ENCODE results near the gene MAP2.

The MAP2 gene

GRCh38 chr2:209425471-209426071, 1.7 kb downstream of the MAP2 start:
- peak; percentile 62 for DNase-seq

GRCh38 chr2:209426432-209426831, 2.6 kb downstream of the MAP2 start:
- peak; percentile 92 for DNase-seq

- DNase-seq, result no peak
Observed at GRCh38 chr2:209431701-209432100, 7.9 kb downstream of the MAP2 start.

DNA sequence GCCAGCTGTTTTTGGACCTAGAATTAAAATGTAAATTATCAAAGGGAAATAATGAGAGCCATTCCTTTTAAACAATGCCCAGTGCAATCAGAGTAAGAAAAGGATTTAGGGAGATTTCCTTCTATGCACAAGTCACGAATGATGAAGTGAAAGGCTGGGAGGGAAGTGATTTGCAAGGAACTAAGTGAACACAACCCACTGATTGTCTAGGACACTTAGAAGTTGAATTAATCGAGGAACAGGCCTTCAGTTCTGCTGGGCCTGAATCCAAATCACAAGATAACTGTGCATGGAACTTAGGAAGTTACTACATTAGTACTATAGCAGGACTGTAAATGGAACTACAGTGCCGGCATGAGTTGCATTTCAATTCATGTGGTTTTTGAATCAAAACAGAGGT, 17.7 kb downstream of the MAP2 start:
- DNase-seq, result no peak

- DNase-seq, result no peak
Observed at GRCh38 chr2:209442939-209443338, 19.1 kb downstream of the MAP2 start.

DNA sequence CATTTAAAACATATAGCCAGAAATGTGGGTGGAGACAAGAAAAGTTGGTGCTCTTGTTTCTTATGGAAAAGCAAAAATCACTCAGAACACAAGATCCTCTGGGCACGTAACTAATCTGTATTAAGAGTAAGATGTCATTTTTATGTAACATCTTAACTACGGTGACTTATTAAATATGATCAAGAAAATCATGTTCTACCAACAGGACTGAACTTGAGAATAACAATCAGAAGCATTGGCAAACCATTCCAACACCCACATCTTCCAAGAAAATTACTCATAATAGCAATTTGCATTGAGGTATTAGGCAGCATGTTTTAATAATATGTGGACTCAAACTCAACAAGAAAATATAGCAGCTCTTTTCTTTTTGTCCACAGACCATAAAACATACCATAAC, 21.6 kb downstream of the MAP2 start:
- no peak for DNase-seq

GRCh38 chr2:209451209-209451834, 27.5 kb downstream of the MAP2 start:
- DNase-seq, result no peak

- no peak for DNase-seq
Observed at GRCh38 chr2:209456489-209456888, 32.6 kb downstream of the MAP2 start.

DNA sequence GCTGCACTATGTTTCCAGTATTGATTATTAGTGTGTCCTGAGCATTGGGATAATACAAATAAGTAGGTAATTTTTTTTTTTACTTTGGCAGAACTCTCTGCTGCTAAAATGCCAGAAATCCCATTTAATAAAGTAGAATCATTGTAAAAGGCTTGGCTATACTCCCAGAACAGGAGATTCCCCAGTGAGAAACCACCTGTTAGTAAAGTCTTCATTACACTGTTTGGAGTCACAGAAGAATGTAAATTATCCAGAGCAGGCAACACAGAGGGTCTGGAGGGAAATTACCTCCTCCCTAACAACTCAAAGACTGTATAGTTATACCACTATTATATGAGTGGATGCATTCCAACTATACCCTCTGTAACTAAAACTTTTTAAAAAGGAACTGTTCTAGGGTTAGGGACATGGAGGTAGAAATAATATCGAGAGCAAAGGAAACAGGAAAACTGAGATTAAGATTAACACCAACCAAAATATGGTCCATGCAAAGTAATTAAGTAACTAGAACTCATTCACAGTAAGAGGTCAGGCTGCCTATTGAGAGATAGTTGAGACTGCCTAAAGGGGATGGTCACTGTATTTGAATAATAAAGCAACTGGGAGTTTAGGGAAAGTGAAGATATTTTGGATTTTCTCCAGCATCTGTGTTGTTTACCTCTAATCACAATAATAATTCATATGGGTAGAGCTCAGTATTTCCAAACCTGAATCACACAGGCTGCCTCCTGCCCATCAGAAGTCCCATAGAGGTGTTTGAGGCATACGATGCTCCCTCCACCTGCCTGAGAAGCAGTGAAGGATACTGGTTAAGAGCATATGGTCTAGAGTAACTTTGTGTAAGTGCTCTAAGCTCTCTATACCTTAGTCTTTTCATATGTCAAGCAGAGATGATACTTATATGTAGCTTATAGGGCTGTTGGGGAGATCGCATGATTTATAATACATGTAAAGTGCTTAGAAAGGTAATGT, 34.4 kb downstream of the MAP2 start:
- DNase-seq, result no peak

DNA sequence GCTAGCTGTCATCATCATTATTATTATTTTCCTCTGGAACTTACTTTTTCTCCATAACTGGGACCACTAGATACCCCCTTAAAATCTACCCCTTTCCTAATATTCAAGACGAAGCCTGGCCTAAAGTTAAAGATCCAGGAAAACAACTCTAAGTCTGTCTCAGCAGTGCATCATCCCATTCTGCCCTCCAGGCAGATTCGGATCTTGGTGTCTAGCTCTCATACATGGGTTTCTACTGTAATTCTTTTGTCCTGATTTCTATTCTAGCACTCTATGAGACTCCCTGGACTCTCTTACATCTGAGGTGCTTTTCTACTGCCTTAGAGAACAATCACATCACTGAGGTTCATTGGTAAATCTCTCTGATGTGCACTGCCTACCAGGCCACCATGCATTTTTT, 35.5 kb downstream of the MAP2 start:
- DNase-seq, result no peak

GRCh38 chr2:209460151-209460761, 36.4 kb downstream of the MAP2 start:
- no peak for DNase-seq

GRCh38 chr2:209463226-209463625, 39.4 kb downstream of the MAP2 start:
- DNase-seq, result no peak

GRCh38 chr2:209463835-209464234, 40.0 kb downstream of the MAP2 start:
- no peak for DNase-seq

- DNase-seq, result no peak
Observed at GRCh38 chr2:209468846-209469245, 45.0 kb downstream of the MAP2 start.

DNA sequence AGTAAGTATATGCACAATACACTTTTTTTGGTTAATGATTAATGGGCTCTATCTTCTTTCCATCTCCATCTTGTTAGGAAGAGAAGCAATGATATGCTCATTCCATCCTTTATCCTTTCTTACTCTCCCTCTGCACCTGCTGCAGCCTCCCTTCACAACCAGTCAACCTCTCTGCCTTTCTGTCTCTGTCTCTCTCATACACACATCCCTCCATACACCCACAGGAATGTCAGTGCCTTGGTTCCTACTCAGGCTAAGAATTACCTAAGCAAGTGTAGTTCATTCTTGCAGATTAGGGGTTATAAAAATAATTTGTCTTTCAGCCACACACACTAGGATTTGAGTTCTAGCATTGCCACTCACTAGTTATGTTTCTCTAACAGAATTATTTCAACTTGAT, 45.6 kb downstream of the MAP2 start:
- DNase-seq, result no peak

- DNase-seq, result no peak
Observed at GRCh38 chr2:209470466-209470865, 46.6 kb downstream of the MAP2 start.

DNA sequence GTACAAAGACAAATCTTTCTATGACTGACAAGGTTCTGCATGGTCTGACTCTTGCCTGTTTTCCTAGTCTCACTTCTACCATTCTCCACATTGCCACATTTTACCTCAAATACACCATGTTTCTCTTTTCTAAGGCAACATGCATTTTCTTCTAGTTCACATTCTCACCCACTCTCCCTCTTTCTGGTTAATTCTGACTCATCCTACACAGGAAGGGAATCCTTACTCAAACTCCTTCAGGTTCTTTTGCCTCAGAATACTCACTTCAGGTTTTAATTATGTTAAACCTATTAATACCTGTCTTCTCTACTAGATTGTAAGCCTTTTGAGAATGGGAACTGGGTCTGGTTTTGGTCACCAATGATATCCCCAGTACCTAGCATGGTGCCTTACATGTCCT, 47.2 kb downstream of the MAP2 start:
- DNase-seq, result no peak

- DNase-seq, result peak; percentile 99
Observed at GRCh38 chr2:209472112-209472832, 48.4 kb downstream of the MAP2 start.

GRCh38 chr2:209472871-209473270, 49.0 kb downstream of the MAP2 start:
- peak; percentile 40 for DNase-seq

DNA sequence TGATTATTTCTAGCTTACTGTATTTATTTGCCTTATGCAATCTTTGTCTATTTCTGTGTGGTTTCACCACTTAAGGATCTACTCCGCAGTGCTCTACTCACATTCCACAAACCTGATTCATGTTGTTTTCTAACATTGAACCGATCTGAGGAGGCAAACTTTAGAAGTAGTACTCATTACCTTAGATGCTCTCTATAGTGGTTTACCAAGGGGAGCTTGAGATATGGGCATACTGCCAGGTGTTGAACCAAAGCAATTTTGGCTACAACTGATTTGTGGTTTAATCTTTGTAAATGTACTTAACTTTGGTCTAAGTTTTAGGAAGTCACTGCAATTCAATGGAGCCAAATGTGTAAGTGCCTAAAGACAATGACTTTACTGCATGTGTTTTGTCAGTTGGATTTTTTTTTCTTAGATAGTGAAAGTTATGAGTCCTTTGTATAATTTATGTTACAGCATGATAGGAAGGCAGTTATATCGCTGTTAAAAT, 50.1 kb downstream of the MAP2 start:
- peak; percentile 95 for DNase-seq

GRCh38 chr2:209474960-209475359, 51.1 kb downstream of the MAP2 start:
- DNase-seq, result no peak

DNA sequence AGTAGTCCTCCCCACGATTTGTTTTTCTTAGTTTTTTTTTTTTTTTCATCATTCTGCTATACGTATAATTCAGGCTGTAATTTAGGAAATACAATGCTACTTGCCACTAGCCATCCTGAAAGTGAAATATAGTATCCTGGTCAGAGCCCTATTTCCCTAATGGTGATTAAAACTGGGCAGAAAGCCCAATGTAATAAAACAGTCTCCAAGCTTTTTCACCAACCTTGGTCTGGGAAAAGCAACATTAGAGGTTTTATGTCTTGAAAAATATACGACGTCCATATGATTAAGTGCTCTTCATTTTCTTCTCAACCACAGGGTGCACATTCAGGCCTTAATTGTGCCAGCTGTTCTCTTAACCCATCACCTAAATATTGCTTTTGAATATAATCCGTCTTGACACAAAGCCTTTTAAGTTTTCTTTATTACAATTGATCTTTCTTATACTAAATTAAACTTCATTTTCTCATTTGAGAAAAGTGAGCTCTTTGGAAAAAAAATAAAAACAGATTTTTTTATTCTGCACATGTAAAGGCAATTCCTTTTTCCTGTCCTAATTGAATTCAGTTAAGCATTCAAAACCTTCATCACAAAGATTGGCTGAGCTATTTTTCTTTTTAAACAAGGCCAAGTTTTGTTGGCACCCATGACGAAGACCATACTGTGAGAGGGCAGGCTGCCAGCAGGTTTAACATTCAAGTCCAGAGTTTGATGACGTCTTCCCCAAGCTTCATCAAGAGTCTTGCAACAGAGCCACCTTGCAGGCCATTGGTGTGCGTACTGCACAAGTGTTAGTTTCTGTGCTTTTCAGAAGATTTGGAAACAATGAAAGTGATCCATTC, 52.7 kb downstream of the MAP2 start:
- DNase-seq, result peak; percentile 95
